Left hindlimb (tissue), 1 donor: Measurements from ENCODE around the gene KLHL22.
A peak's percentile ranks its signal among the peaks of the same experiment; 100 is the strongest.
"Not testable (repeated sequence)": the region's sequence is repeated elsewhere in the genome, so short reads cannot be mapped to it uniquely, and the experiment has no call there.

Source experiments
- DNase-seq: peaks from one replicate; pipeline ENCODE4 v3.0.0-alpha.2; 2018

Gene KLHL22

GRCh38 chr22:20523086-20523983 lies 27.7 kb upstream of the KLHL22 start:
- DNase-seq = no peak

GRCh38 chr22:20522134-20523004 lies 26.8 kb upstream of the KLHL22 start:
- no peak for DNase-seq

- no peak for DNase-seq
These were observed 24.5 kb upstream of the KLHL22 start for GRCh38 chr22:20520093-20520511.

GRCh38 chr22:20519558-20519957 lies 24.0 kb upstream of the KLHL22 start:
- DNase-seq = no peak

- no peak for DNase-seq
These were observed 22.4 kb upstream of the KLHL22 start for GRCh38 chr22:20517841-20518592.

DNA sequence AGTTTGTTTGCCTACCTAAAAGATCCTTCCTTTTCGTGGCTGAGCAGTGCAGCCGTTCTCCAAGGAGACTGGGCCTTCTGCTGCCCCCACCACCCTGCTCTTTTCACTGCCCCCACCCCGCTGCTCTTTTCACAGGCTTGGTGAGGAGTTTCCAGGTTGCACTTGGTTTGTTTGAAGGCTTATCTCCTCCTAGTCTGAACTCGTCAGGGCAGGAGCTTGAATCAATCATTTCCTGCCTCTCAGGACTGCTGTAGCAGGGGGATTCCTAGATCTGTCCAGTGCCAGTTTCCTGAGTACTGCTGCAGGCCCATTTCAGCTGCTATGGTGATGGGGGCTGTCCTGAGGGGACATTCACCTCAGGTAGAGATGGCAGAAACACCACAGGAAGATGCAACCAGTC lies 21.8 kb upstream of the KLHL22 start:
- no peak for DNase-seq

GRCh38 chr22:20516399-20516798 lies 20.8 kb upstream of the KLHL22 start:
- DNase-seq = no peak

- DNase-seq = no peak
These were observed 19.2 kb upstream of the KLHL22 start for GRCh38 chr22:20514658-20515406.

- no peak for DNase-seq
These were observed 16.1 kb upstream of the KLHL22 start for GRCh38 chr22:20511578-20512229.

DNA sequence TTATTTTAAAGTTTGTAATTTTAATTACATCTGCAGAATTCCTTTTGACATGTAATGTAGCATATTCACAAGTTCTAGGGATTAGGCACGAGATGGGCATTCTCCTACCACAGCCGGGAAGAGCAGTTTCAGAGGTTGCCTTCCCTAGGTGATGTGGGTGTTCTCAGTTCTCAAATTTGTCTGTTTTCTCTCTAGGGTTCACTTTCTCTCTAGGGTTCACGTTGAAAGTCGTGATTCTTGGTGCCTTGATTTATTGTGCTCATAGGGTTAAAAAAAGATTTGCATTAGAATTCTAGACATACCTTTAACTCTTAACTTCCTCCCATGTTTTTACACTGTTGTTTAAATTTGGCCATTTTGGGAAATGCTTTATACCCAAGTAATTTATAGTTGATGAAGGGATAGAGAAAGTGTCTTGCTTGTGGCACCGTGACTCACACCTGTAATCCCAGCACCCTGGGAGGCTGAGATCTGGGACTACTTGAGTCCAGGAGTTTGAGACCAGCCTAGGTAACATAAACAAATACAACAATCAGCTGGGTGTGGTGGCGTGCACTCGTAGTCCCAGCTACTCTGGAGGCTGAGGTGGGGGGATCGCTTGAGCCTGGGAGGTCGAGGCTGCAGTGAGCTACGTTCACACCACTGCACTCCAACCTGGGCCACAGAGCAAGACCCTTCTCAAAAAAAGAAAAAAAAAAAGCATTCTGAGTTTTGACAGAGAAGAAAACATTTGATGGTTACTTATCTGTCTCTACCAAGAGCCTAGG lies 15.4 kb upstream of the KLHL22 start:
- no peak for DNase-seq

GRCh38 chr22:20509344-20510047 lies 13.9 kb upstream of the KLHL22 start:
- DNase-seq = peak; percentile 71

DNA sequence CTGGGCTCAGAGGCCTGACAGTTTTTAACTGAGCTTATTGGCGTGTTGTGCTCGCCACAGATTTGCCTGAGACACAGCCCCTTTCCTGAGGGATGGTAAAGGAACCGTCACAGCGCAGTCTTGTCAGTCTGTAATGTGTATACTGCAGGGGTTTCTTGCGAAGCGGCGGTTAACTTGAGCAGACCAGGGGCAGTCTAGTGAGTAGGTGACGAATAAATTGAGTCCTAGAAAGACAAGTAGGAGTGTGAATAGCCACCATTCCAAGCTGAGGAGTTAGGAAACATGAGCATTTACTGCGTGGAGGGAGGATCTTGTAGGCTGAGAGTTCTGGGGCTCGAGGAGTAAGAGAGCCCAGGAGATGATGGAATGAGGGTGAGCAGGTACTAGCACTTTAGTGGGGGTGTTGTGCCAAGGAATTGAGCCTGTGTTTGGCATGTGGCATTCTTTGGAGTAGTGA lies 13.2 kb upstream of the KLHL22 start:
- no peak for DNase-seq

DNA sequence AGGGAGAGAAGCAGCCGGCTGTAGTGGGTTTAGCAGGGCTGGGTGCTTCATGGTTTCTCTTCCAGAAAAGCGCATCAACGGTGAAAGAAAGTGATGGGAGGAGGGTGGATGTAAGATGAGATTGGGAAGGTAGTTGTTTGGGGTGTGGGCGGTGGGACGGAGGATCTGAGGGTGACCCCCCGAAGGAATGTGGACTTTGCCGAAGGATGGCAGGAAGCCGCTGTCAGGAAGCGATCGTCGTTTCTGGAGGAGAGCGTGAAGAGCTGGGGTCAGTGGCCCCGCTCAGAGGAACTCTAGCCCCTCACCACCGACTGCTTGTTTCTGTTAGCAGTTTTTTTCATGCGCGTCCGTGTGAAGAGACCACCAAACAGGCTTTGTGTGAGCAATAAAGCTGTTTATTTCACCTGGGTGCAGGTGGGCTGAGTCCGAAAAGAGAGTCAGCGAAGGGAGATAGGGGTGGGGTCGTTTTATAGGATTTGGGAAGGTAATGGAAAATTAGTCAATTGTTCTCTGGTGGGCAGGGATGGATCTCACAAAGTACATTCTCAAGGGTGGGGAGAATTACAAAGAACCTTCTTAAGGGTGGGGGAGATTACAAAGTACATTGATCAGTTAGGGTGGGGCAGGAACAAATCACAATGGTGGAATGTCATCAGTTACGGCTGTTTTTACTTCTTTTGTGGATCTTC lies 12.6 kb upstream of the KLHL22 start:
- DNase-seq = not testable (repeated sequence)

GRCh38 chr22:20507253-20508066 lies 11.9 kb upstream of the KLHL22 start, which contains the start of gene MED15:
Gene MED15 (plus strand): TSS chr22:20507610. CDS start chr22:20507679, 69 bp downstream.
- peak; percentile 92 for DNase-seq

GRCh38 chr22:20506543-20507252 lies 11.1 kb upstream of the KLHL22 start:
- DNase-seq = no peak

DNA sequence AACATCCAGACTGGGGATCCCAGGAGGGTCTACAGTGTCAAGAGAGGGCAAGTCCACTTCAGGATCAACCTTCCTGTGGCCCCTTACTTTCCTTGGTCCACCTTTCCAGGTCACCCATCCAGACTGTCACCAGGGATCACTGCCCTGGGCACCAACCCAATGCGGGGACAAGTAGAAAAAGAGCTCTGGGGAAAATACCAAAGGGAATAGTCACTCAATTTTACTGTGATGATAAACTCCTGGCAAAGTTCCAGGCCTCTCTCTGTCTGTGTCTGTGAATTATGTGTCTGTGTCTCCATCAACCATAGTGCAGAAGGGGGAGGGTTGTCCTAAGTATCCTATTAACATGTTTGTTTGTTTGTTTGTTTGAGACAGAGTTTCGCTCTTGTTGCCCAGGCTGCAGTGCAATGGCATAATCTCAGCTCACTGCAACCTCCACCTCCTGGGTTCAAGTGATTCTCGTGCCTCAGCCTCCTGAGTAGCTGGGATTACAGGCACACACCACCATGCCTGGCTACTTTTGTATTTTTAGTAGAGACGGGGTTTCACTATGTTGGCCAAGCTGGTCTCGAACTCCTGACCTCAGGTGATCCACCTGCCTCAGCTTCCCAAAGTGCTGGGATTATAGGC lies 8.8 kb upstream of the KLHL22 start:
- not testable (repeated sequence) for DNase-seq

DNA sequence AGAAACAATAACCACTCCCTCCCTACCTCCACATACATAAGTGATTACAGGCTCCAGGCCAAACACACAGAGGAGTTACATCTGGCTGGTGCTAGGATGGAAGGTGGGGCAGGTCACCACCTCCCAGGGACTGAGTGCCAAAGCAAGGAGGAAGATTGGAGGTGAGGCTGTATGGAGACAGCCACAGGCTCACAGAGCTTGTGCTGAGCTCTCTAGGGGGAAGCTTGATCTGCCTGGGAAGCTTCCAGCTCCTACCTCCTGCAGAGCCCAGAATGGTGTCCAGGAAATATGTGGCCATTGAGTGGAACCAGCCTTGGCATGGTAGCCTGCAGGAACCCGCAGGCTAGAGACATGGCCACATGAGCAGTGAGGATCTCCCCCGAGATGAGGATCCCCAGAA lies 8.2 kb upstream of the KLHL22 start:
- DNase-seq = no peak
